Lower leg skin (tissue), 4 donors: ENCODE results near the gene FERD3L. TPM values are rescaled to one million over a fixed set of nuclear protein-coding genes. Genes with fewer than 3 reads are reported as not detected.

Source experiments
- DNase-seq, 2 donors: peaks; one replicate each; pipeline ENCODE4 v3.0.0-alpha.2; 2019; ENCODE audit warnings: low spot score in 2 of 2
- H3K4me3 ChIP-seq: fragments of 200-600 bp; sonication (generic); 2 replicates; pipeline ENCODE4 v1.5.1; 2017; ENCODE audit warnings: mild to moderate bottlenecking, low read depth; ENCODE audit not compliant: poor library complexity, severe bottlenecking
- CTCF ChIP-seq, 3 donors: fragments of 450-650 bp; IDR thresholded peaks; one replicate each; pipeline ENCODE4 v1.5.1; 2016; ENCODE audit warnings: antibody characterized with exemption in 3 of 3, mild to moderate bottlenecking in 3 of 3, moderate library complexity in 2 of 3
- POLR2A ChIP-seq, 2 donors: fragments of 450-650 bp; IDR thresholded peaks; one replicate each; pipeline ENCODE4 v1.6.1; 2016 to 2017; ENCODE audit warnings: antibody characterized with exemption in 2 of 2, mild to moderate bottlenecking in 1 of 2, moderate library complexity in 1 of 2
- WGBS, 2 donors: methylation state at CpG; one replicate each; pipeline ENCODE4 v1.1.5; 2018; 5-methylcytosine and 5-hydroxymethylcytosine counted together
- intact Hi-C: fragments of 100-400 bp; cut with DNase I; formaldehyde crosslinking; loops from one replicate; pipeline ENCODE4 v1.15.0; 2023; ENCODE audit warnings: low total_unique reads
- total RNA-seq, 4 donors: library from RNA; depleted of rRNA; stranded (reverse); fragments of >200 nt; gene quantifications; one replicate each; pipeline ENCODE4 v1.1.0, GENCODE V29; 2016

FERD3L gene
- total RNA-seq, 4 donors from 2014 or later = not detected

DNA sequence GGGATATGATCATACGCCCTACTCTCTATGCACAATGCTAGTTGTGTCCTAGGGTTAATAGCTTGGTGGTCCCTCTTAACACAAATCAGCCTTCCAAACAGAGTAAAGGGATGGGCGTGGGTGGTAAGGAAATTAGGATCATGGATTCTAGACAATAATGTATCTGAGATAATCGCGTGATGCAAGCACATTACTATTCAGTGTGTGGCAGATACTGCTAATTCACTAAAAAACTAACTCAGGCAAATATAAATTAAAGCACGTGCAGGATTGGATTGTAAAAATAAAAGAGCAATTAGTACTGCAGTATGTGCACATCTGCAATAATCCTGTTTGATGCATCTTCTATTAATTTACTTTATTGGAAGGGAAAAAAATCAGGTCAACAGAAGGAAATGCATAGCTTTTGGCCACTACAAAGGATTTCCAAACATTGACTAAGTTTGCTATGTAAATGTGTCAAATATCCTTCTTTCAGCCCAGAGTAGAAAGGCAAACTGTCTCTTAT is 49.8 kb downstream of the FERD3L start:
- 52 to 70% methylated on average over 5 of the region's 5 CpGs for WGBS, 2 donors
- no peak for TF ChIP-seq CTCF (IDR thresholded peaks at IDR 0.05)
- TF ChIP-seq POLR2A (IDR thresholded peaks at IDR 0.05) = no peak
- H3K4me3 ChIP-seq = no peak overlapping the region
- DNase-seq = no peak
- intact Hi-C loops = loop anchor here (5.0 kb wide), 1 partner anchor 403 kb away; no protein-coding TSS in a partner anchor

Other genes with a start within 250 kb of the FERD3L start
- 10 to 100 TPM; 10.6 to 26.4 (median 19.7) TPM for gene TWIST1, start 27.8 kb downstream of the FERD3L start, total RNA-seq